Stimulated activated naive CD8-positive, alpha-beta T cell treated with anti-CD3 and anti-CD28 coated beads, Interleukin-15, amount 100 ng/mL, for 72 hours (primary cell): ENCODE data around the gene KIAA1671.

Experiments
- ATAC-seq: fragments of 150-1000 bp; cut with Tn5 transposase; 2 replicates; pipeline ENCODE4 v1.10.0; 2021; ENCODE audit warnings: mild to moderate bottlenecking, moderate library complexity
- DNase-seq, 2 donors: peaks; one replicate each; pipeline ENCODE4 v3.0.0; 2021 to 2022
- H3K27ac Mint-ChIP-seq, 2 donors: one replicate each; pipeline ENCODE4 v1.8.0; 2022; ENCODE audit warnings: mild to moderate bottlenecking in 2 of 2, mixed read lengths in 2 of 2, moderate library complexity in 2 of 2
- H3K27me3 Mint-ChIP-seq: one replicate; pipeline ENCODE4 v1.8.0; 2022; ENCODE audit warnings: mixed read lengths
- H3K4me1 Mint-ChIP-seq: one replicate; pipeline ENCODE4 v1.8.0; 2022; ENCODE audit warnings: mild to moderate bottlenecking, mixed read lengths
- H3K4me3 Mint-ChIP-seq, 2 donors: one replicate each; pipeline ENCODE4 v1.8.0; 2022; ENCODE audit warnings: mild to moderate bottlenecking in 2 of 2, mixed read lengths in 2 of 2, moderate library complexity in 1 of 2
- H3K9me3 Mint-ChIP-seq, 2 donors: one replicate each; pipeline ENCODE4 v1.8.0; 2022; ENCODE audit warnings: mixed read lengths in 2 of 2

KIAA1671 gene

GRCh38 chr22:25123677-25124076 lies 171.2 kb downstream of the KIAA1671 start:
- Mint-ChIP-seq H3K4me1 (no peaks in the 10 kb centered on the region), H3K27ac (no peak overlapping the region), H3K27me3 (no peaks in the 10 kb centered on the region), H3K9me3 (no peaks in the 10 kb centered on the region), H3K4me3 (no peak overlapping the region)
- DNase-seq: no peak
- ATAC-seq: no peak

- ATAC-seq (no peak), DNase-seq (no peak)
- no peak overlapping the region for H3K27ac Mint-ChIP-seq
- no peaks in the 10 kb centered on the region for H3K27me3 Mint-ChIP-seq
- H3K9me3 Mint-ChIP-seq: no peaks in the 10 kb centered on the region
- H3K4me1 Mint-ChIP-seq: no peaks in the 10 kb centered on the region
- H3K4me3 Mint-ChIP-seq: no peak overlapping the region
Measured at GRCh38 chr22:25125693-25126357, 173.3 kb downstream of the KIAA1671 start.

GRCh38 chr22:25126510-25126909 lies 174.0 kb downstream of the KIAA1671 start:
- Mint-ChIP-seq H3K27me3 (no peaks in the 10 kb centered on the region), H3K27ac (no peak overlapping the region), H3K4me1 (no peaks in the 10 kb centered on the region), H3K9me3 (no peaks in the 10 kb centered on the region), H3K4me3 (no peak overlapping the region)
- ATAC-seq (no peak), DNase-seq (no peak)

GRCh38 chr22:25127318-25127717 lies 174.8 kb downstream of the KIAA1671 start:
- H3K4me1 Mint-ChIP-seq: peaks cover 3% of the 10 kb centered on the region
- H3K4me3 Mint-ChIP-seq: no peak overlapping the region
- no peaks in the 10 kb centered on the region for H3K9me3 Mint-ChIP-seq
- ATAC-seq: no peak
- H3K27ac Mint-ChIP-seq: no peak overlapping the region
- DNase-seq: no peak
- no peaks in the 10 kb centered on the region for H3K27me3 Mint-ChIP-seq

- H3K9me3 Mint-ChIP-seq: no peaks in the 10 kb centered on the region
- H3K4me3 Mint-ChIP-seq: no peak overlapping the region
- no peak overlapping the region for H3K27ac Mint-ChIP-seq
- ATAC-seq (no peak), DNase-seq (no peak)
- H3K4me1 Mint-ChIP-seq: peaks cover 12% of the 10 kb centered on the region
- H3K27me3 Mint-ChIP-seq: no peaks in the 10 kb centered on the region
Measured at GRCh38 chr22:25130462-25130861, 177.9 kb downstream of the KIAA1671 start.

- H3K27ac Mint-ChIP-seq: peak overlapping the region in 1 of 2 donors; percentile 19
- H3K27me3 Mint-ChIP-seq: no peaks in the 10 kb centered on the region
Measured at GRCh38 chr22:25131198-25131887, 178.8 kb downstream of the KIAA1671 start.

GRCh38 chr22:25134028-25134427 lies 181.5 kb downstream of the KIAA1671 start:
- Mint-ChIP-seq H3K9me3 (no peaks in the 10 kb centered on the region), H3K27me3 (no peaks in the 10 kb centered on the region), H3K4me3 (no peak overlapping the region), H3K27ac (no peak overlapping the region), H3K4me1 (peaks cover 12% of the 10 kb centered on the region)
- ATAC-seq: no peak
- no peak for DNase-seq

More at GRCh38 chr22:25131198-25131887, 178.8 kb downstream of the KIAA1671 start:
- Mint-ChIP-seq H3K9me3 (no peaks in the 10 kb centered on the region), H3K4me3 (no peak overlapping the region), H3K4me1 (peaks cover 12% of the 10 kb centered on the region)
- DNase-seq (no peak), ATAC-seq (no peak)

GRCh38 chr22:25134451-25134850 lies 181.9 kb downstream of the KIAA1671 start:
- DNase-seq (no peak), ATAC-seq (no peak)

GRCh38 chr22:25136953-25137576 lies 184.5 kb downstream of the KIAA1671 start:
- Mint-ChIP-seq H3K4me1 (peaks cover 12% of the 10 kb centered on the region), H3K27me3 (no peaks in the 10 kb centered on the region), H3K9me3 (no peaks in the 10 kb centered on the region), H3K27ac (no peak overlapping the region), H3K4me3 (no peak overlapping the region)
- ATAC-seq (no peak), DNase-seq (no peak)

More at GRCh38 chr22:25134451-25134850, 181.9 kb downstream of the KIAA1671 start:
- H3K9me3 Mint-ChIP-seq: no peaks in the 10 kb centered on the region
- H3K4me1 Mint-ChIP-seq: peaks cover 12% of the 10 kb centered on the region
- no peaks in the 10 kb centered on the region for H3K27me3 Mint-ChIP-seq
- no peak overlapping the region for H3K27ac Mint-ChIP-seq
- H3K4me3 Mint-ChIP-seq: no peak overlapping the region

GRCh38 chr22:25137577-25138525 lies 185.3 kb downstream of the KIAA1671 start:
- DNase-seq: no peak
- Mint-ChIP-seq H3K4me3 (no peak overlapping the region), H3K27me3 (no peaks in the 10 kb centered on the region), H3K9me3 (no peaks in the 10 kb centered on the region), H3K27ac (no peak overlapping the region), H3K4me1 (peaks cover 4% of the 10 kb centered on the region)
- ATAC-seq: no peak

GRCh38 chr22:25139062-25139461 lies 186.5 kb downstream of the KIAA1671 start:
- no peaks in the 10 kb centered on the region for H3K4me1 Mint-ChIP-seq
- H3K9me3 Mint-ChIP-seq: no peaks in the 10 kb centered on the region
- no peaks in the 10 kb centered on the region for H3K27me3 Mint-ChIP-seq
- no peak overlapping the region for H3K4me3 Mint-ChIP-seq
- H3K27ac Mint-ChIP-seq: peak overlapping the region in 1 of 2 donors; percentile 74
- ATAC-seq: no peak
- no peak for DNase-seq

- Mint-ChIP-seq H3K4me1 (peaks cover under 1% of the 10 kb centered on the region), H3K9me3 (no peaks in the 10 kb centered on the region), H3K27ac (no peak overlapping the region), H3K4me3 (no peak overlapping the region), H3K27me3 (no peaks in the 10 kb centered on the region)
- DNase-seq: no peak
- no peak for ATAC-seq
Measured at GRCh38 chr22:25142102-25142501, 189.6 kb downstream of the KIAA1671 start.

- H3K9me3 Mint-ChIP-seq: no peaks in the 10 kb centered on the region
- no peak for ATAC-seq
- DNase-seq: no peak
- H3K27me3 Mint-ChIP-seq: no peaks in the 10 kb centered on the region
- peak overlapping the region in 1 of 2 donors; percentile 71 for H3K27ac Mint-ChIP-seq
- H3K4me1 Mint-ChIP-seq: peaks cover 7% of the 10 kb centered on the region
- no peak overlapping the region for H3K4me3 Mint-ChIP-seq
Measured at GRCh38 chr22:25143156-25144076, 190.9 kb downstream of the KIAA1671 start.

- Mint-ChIP-seq H3K27ac (peak overlapping the region in 1 of 2 donors; percentile 20), H3K27me3 (no peaks in the 10 kb centered on the region), H3K4me1 (peaks cover 7% of the 10 kb centered on the region), H3K4me3 (no peak overlapping the region), H3K9me3 (no peaks in the 10 kb centered on the region)
- ATAC-seq (no peak), DNase-seq (no peak)
Measured at GRCh38 chr22:25144522-25144921, 192.0 kb downstream of the KIAA1671 start.
